Hypothalamus (tissue), 51 donors: ENCODE results near the gene SERPINE1.

Source experiments
- DNase-seq, 51 donors: peaks; one replicate each; lab custom pipeline; 2025; lab: John Stamatoyannopoulos, UW

SERPINE1 gene

DNA sequence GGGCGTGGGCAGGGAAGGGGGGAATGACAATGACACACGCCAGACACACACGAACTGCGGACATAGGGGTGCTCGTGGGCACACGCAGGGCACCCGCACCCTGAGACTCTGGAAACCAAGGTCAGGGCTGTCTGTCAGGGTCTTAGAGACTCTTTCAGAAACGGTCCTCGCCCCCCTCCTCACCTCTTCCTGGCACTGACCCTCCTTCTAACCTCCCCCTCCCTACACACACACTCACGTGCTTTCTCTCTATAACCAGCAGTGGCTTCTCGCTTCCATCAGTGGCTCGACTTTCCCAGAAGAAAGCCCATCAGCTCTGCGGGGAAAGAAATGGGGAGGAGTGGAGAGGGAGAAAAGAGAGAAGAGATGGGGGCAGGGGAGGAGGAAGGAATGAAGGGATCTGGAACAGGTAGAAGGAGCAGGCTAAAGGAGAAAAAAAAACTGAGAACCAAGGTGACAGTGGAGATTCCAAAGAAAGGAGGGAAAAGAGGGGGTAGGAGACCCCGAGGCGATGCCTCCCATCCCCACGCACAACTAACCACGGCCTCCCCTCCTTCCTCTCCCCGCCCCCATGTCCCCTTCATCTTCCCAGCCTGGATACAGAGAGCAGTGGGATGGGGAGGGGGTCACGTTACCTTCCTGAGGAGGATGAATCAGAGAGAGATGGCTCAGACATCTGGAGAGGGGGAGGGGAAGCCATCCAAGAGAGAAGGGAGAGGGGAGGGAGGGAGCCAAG, 40.2 kb downstream of the SERPINE1 start:
- peak in 1 of 51 donors; percentile 24 for DNase-seq

GRCh38 chr7:101167645-101168411, 40.9 kb downstream of the SERPINE1 start:
- DNase-seq = no peak

- peak in 2 of 51 donors; percentile 16 to 18 for DNase-seq
Observed at GRCh38 chr7:101168412-101169049, 41.6 kb downstream of the SERPINE1 start.

DNA sequence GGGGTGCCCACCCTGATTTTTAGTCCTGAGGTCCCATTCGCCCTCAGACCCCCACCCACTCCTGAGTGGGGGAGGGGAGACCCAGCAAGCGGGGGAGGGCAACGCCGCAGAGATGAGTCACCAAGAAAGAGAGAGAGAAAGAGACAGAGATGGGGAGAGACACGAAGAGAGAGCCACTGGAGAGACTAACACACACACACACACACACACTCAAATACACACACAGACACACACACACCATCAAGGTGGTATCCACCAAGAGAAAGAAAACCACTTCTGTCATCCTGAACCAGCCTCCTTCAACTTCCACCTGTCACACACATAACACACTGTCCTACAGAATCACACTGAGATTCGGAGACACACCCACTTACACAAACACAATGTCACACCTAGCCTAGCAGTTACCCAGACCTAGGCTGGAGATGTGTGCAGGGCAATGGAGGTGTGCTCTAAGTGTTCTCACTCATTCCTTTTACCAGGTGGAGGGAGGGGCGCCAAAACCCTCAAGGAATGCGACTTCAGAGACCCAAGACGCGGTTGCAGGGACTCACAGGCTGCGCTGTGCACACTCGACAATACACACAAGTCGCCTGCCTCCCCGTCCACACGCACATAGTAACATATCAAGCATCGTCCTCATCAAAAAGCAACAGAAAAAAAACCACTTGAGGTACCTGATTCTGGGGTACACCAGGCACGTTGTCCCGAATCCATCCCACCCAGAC, 42.4 kb downstream of the SERPINE1 start:
- DNase-seq = no peak

- DNase-seq = peak in 43 of 51 donors; percentile 1 to 77 (median 41)
Observed at GRCh38 chr7:101169838-101170551, 43.1 kb downstream of the SERPINE1 start.

- no peak for DNase-seq
Observed at GRCh38 chr7:101170617-101171441, 43.9 kb downstream of the SERPINE1 start.

- no peak for DNase-seq
Observed at GRCh38 chr7:101171442-101171837, 44.5 kb downstream of the SERPINE1 start.

GRCh38 chr7:101172005-101172853, 45.3 kb downstream of the SERPINE1 start:
- no peak for DNase-seq

DNA sequence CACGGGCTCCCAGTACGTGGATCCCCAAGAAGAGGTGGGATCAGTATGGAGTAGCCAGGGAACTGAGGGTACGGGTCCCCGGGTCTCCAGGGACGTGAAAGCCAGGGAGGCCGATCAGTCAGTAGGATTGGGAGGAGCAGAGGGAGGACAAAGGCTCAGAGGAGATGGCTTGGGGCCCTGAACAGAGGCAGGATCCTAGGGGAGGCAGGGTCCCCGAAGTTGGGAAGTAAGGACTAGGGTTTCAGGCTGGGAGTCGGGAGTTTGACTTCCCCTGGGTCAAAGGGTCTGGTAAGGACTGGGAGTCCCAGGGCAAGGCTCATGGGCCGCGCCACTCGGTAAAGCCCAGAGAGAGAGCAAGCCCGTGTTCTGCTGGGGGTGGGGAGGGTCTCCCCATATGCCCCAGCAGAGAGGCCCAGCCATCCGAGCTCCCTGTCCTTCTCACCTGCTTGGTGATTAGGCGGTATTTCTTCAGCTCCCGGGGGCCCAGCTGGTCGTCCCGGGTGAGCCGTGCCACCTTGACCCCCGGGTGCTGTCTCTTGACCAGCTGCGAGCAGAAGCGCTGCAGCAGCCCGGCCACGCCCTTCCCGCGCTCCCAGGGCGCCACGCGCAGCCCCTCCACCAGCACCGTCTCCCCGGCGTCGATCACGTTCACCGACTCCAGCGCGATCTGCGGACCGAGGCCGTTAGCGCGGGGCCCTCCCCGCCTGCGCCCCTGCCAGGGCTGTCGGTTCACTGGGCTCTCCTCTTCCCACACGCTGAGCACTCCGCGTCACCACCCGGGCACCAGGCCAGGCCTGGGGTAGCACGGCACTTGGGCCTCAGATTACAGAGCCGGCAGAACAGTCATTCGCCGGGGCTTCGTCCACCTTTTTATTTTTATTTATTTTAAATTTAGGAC, 46.2 kb downstream of the SERPINE1 start:
- DNase-seq = peak in 17 of 51 donors; percentile 3 to 38 (median 19)

GRCh38 chr7:101173752-101174244, 46.9 kb downstream of the SERPINE1 start:
- DNase-seq = no peak

DNA sequence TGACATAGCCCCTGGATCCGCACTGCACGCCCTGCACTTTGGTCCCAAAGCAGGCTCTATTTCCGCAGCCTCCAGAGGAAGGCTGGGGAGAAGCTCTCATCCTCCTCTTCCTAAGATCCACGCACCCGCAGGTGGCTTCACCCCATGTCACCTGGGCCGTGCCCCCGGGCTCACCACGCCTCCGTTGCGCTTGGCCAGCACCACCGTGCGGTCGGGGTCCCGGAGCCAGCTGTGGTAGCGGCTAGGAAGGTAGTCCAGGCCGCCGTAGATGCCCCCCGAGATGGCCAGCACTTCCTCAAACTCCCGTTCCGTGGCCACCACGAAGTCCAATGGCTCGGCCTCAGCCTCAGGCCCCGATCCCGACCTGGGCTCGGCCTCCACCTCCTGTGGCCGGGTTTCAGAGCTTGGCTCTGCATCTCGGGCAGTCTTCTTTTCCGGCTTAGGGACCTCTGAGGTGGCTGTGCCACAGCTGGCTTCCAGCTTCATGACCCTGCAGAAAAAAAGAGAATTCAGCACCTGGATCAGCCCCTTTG, 47.5 kb downstream of the SERPINE1 start:
- no peak for DNase-seq

- DNase-seq = no peak
Observed at GRCh38 chr7:101175664-101176063, 48.8 kb downstream of the SERPINE1 start.

DNA sequence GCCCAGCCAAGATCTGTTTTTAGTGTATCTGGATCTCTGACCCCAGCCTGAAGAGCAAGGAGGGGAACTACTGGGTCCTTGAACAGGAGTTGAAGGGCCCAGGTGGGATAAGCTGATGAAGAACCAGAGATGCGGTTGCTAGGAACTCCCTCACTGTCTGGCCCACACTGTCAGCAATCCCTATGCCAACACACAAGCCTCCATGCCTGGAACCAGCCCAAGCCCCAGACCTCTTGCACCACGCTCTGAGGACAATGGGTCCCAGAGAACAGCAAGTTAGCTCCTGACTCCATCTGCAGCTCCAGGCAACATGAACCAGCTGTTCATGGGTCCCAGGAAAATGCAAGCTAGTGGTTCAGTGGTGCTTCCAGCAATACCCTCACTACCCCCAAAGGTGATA, 50.7 kb downstream of the SERPINE1 start:
- no peak for DNase-seq

GRCh38 chr7:101179117-101179516, 52.2 kb downstream of the SERPINE1 start:
- DNase-seq = peak in 2 of 51 donors; percentile 5 to 12

GRCh38 chr7:101179713-101180112, 52.8 kb downstream of the SERPINE1 start:
- no peak for DNase-seq

GRCh38 chr7:101180130-101180755, 53.3 kb downstream of the SERPINE1 start, which contains the start of gene NAT16:
Gene NAT16, minus strand, starts transcription at chr7:101180293. Its CDS starts 5,486 bp downstream, at chr7:101174807.
- no peak for DNase-seq
